HepG2 (cell line): Measurements from ENCODE around the gene OGG1. TPM values are rescaled to one million over a fixed set of nuclear protein-coding genes. Genes with fewer than 3 reads are reported as not detected.
A peak's percentile ranks its signal among the peaks of the same experiment; 100 is the strongest.

Source experiments
- GABPB1 ChIP-seq: IDR thresholded peaks from 2 replicates; pipeline ENCODE4 v1.6.1; 2016; ENCODE audit warnings: mild to moderate bottlenecking, missing genetic modification reagents, moderate library complexity, missing compliant biosample characterization
- HMG20A ChIP-seq: IDR thresholded peaks from 2 replicates; pipeline ENCODE4 v1.6.1; 2016; ENCODE audit warnings: borderline replicate concordance
- HOXD1 ChIP-seq: sonication (generic); formaldehyde crosslinking; IDR thresholded peaks from 2 replicates; pipeline ENCODE4 v1.5.0; 2020; ENCODE audit warnings: missing genetic modification reagents
- JARID2 ChIP-seq: sonication (generic); formaldehyde crosslinking; IDR thresholded peaks from 2 replicates; pipeline ENCODE4 v1.8.1; 2023; ENCODE audit warnings: missing genetic modification reagents, inconsistent platforms; ENCODE audit not compliant: insufficient replicate concordance
- MAFF ChIP-seq: IDR thresholded peaks from 2 replicates; pipeline ENCODE4 v1.6.1; 2011; ENCODE audit warnings: low read depth, low read length, improper control_type of control experiment
- PITX1 ChIP-seq: sonication (generic); formaldehyde crosslinking; IDR thresholded peaks from 2 replicates; pipeline ENCODE4 v1.5.1; 2020; ENCODE audit warnings: mild to moderate bottlenecking, missing genetic modification reagents
- POGZ ChIP-seq: sonication (generic); formaldehyde crosslinking; IDR thresholded peaks from 2 replicates; pipeline ENCODE4 v1.4.0; 2020; ENCODE audit warnings: mild to moderate bottlenecking, missing genetic modification reagents
- RARG ChIP-seq: sonication (generic); formaldehyde crosslinking; IDR thresholded peaks from 2 replicates; pipeline ENCODE4 v1.4.0; 2020; ENCODE audit warnings: low read depth, mild to moderate bottlenecking, missing genetic modification reagents
- SALL1 ChIP-seq: sonication (generic); formaldehyde crosslinking; IDR thresholded peaks from 2 replicates; pipeline ENCODE4 v1.8.0; 2022; ENCODE audit warnings: mild to moderate bottlenecking, missing genetic modification reagents
- SMYD3 ChIP-seq: sonication (generic); formaldehyde crosslinking; IDR thresholded peaks from 2 replicates; pipeline ENCODE4 v1.8.1; 2023; ENCODE audit warnings: mild to moderate bottlenecking, missing genetic modification reagents
- ZKSCAN1 ChIP-seq: fragments of 150-350 bp; IDR thresholded peaks from 2 replicates; pipeline ENCODE4 v1.6.1; 2014; ENCODE audit warnings: low read length
- ZNF101 ChIP-seq: sonication (generic); formaldehyde crosslinking; IDR thresholded peaks from 2 replicates; pipeline ENCODE4 v1.4.0; 2020; ENCODE audit warnings: mild to moderate bottlenecking, low read depth, missing genetic modification reagents, borderline replicate concordance
- ZNF138 ChIP-seq: sonication (generic); formaldehyde crosslinking; IDR thresholded peaks from 2 replicates; pipeline ENCODE4 v1.5.0; 2020; ENCODE audit warnings: mild to moderate bottlenecking, low read depth, missing genetic modification reagents
- ZNF460 ChIP-seq: sonication (generic); formaldehyde crosslinking; IDR thresholded peaks from 2 replicates; pipeline ENCODE4 v1.5.1; 2020; ENCODE audit warnings: missing genetic modification reagents, mild to moderate bottlenecking, borderline replicate concordance
- ZNF562 ChIP-seq: sonication (generic); formaldehyde crosslinking; IDR thresholded peaks from 2 replicates; pipeline ENCODE4 v1.8.0; 2022; ENCODE audit warnings: missing genetic modification reagents, borderline replicate concordance
- polyA plus RNA-seq, 8 experiments: library from polyadenylated mRNA; depleted of rRNA in 3 of 8; stranded (reverse) in 7 of 8; unstranded in 1 of 8; fragments of >200 nt; fragmentation: Illumina TruSeq in 4 of 8; extraction: Trizol in 4 of 8; gene quantifications; 2 replicates each; pipeline versions ENCODE4 v1.2.1 to v1.2.3, GENCODE V29; 2011 to 2016; ENCODE audit warnings: low read depth in 4 of 8, missing spikeins in 1 of 8, mixed read lengths in 1 of 8; ENCODE audit not compliant: insufficient read depth in 1 of 8
- total RNA-seq, 5 experiments: library from RNA; depleted of rRNA; stranded (reverse); fragments of >200 nt; fragmentation: Illumina TruSeq; extraction: Trizol; gene quantifications; 2 replicates each; pipeline ENCODE4 v1.2.3, GENCODE V29; 2016; ENCODE audit warnings: low read depth in 1 of 5
- TF ChIP-seq, protein P1 (sequence below): sonication (generic); formaldehyde crosslinking; IDR thresholded peaks from 2 replicates; pipeline ENCODE4 v1.5.0; 2020; ENCODE audit warnings: mild to moderate bottlenecking, missing genetic modification reagents
- TF ChIP-seq, protein P2 (sequence below): sonication (generic); formaldehyde crosslinking; IDR thresholded peaks from 2 replicates; pipeline ENCODE4 v1.4.0; 2020; ENCODE audit warnings: missing genetic modification reagents
- TF ChIP-seq, protein P3 (sequence below): sonication (generic); formaldehyde crosslinking; IDR thresholded peaks from 2 replicates; pipeline ENCODE4 v1.8.1; 2023; ENCODE audit warnings: mild to moderate bottlenecking, missing genetic modification reagents, borderline replicate concordance
- TF ChIP-seq, protein P4 (sequence below): sonication (generic); formaldehyde crosslinking; IDR thresholded peaks from 2 replicates; pipeline ENCODE4 v1.5.1; 2020; ENCODE audit warnings: missing genetic modification reagents, mild to moderate bottlenecking, borderline replicate concordance
- TF ChIP-seq, protein P5 (sequence below): sonication (generic); formaldehyde crosslinking; IDR thresholded peaks from 2 replicates; pipeline ENCODE4 v1.4.0; 2020; ENCODE audit warnings: missing genetic modification reagents

The OGG1 gene
- total and polyA plus RNA-seq, 2 of the 13 experiments (the other 11 are each of a cell fraction or from before 2014, with no cell fraction given): 28.7 to 33.2 TPM

DNA sequence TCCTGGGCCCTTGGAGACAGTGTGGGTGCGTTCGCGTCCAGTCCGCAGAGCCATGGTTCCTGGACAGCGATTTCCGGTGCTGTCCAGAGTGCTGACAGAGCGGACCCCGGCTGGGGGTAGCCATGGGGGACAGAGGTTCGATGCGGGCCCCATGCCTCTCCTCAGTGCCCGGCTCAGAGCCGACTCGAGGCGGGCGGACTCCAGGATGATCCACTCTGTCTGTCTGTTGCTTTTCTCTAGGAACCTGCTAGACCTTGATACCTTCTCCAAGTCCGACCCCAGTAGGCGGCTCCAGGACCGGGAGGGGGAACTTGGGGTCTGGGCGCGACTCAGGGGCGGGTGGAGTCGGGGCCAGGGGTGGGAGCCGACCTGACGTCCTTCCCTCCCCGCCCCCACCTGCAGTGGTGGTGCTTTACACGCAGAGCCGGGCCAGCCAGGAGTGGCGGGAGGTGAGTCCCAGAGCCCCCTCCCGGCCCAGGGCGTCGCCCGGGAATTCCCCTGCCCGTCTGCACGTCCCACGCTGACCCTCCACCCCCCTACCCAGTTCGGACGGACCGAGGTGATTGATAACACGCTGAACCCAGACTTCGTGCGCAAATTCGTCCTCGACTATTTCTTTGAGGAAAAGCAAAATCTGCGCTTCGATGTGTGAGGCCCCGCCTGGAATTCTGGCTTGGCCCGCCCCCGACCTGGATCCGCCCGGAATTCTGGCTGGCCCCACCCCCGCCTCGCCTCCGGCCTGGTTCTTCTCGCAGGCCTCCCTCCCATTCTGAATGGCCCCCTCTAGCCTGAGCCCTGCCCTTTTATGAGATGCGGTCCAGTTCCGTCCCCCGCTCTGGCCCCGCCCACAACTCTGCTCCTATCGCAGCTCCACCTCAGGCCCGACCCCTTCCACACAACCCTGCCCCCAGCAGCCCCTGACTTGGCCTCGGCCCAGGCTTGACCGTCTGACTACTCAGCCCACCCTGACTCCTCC, 45.1 kb upstream of the OGG1 start (continued):
- TF ChIP-seq JARID2 (CRISPR knock-in tag): peak; percentile 88
- TF ChIP-seq GABPB1 (CRISPR knock-in tag): peak; percentile 84
- no peak for TF ChIP-seq ZKSCAN1
- TF ChIP-seq, protein P1, sequence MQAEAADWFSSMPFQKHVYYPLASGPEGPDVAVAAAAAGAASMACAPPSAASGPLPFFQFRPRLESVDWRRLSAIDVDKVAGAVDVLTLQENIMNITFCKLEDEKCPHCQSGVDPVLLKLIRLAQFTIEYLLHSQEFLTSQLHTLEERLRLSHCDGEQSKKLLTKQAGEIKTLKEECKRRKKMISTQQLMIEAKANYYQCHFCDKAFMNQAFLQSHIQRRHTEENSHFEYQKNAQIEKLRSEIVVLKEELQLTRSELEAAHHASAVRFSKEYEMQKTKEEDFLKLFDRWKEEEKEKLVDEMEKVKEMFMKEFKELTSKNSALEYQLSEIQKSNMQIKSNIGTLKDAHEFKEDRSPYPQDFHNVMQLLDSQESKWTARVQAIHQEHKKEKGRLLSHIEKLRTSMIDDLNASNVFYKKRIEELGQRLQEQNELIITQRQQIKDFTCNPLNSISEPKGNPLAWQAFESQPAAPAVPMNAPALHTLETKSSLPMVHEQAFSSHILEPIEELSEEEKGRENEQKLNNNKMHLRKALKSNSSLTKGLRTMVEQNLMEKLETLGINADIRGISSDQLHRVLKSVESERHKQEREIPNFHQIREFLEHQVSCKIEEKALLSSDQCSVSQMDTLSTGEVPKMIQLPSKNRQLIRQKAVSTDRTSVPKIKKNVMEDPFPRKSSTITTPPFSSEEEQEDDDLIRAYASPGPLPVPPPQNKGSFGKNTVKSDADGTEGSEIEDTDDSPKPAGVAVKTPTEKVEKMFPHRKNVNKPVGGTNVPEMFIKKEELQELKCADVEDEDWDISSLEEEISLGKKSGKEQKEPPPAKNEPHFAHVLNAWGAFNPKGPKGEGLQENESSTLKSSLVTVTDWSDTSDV: peak; percentile 60; the same call in 1 of the 2 replicates
- TF ChIP-seq MAFF: no peak
- TF ChIP-seq ZNF101 (CRISPR knock-in tag): no peak
- TF ChIP-seq, protein P2, sequence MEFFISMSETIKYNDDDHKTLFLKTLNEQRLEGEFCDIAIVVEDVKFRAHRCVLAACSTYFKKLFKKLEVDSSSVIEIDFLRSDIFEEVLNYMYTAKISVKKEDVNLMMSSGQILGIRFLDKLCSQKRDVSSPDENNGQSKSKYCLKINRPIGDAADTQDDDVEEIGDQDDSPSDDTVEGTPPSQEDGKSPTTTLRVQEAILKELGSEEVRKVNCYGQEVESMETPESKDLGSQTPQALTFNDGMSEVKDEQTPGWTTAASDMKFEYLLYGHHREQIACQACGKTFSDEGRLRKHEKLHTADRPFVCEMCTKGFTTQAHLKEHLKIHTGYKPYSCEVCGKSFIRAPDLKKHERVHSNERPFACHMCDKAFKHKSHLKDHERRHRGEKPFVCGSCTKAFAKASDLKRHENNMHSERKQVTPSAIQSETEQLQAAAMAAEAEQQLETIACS: no peak
- TF ChIP-seq, protein P3, sequence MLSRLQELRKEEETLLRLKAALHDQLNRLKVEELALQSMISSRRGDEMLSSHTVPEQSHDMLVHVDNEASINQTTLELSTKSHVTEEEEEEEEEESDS (CRISPR knock-in tag): 0 out of 2 replicates have a peak, but pooled peaks have one; percentile 45
- TF ChIP-seq POGZ (CRISPR knock-in tag): no peak
- no peak for TF ChIP-seq ZNF562 (CRISPR knock-in tag)
- TF ChIP-seq, protein P4, sequence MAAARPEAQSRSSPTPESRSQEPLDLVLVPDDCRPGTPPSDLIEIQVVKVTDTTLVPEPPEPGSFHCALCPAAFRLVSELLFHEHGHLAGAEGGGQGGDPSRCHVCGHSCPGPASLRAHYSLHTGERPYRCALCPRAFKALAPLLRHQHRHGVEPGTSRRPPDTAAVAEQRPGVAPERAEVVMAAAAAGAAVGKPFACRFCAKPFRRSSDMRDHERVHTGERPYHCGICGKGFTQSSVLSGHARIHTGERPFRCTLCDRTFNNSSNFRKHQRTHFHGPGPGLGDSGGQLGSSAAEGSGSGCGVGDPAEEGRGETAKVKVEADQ: peak; percentile 74; the same call in 1 of the 2 replicates
- peak; percentile 85; the same call in 1 of the 2 replicates for TF ChIP-seq ZNF138
- TF ChIP-seq RARG: no peak
- 0 out of 2 replicates have a peak, but pooled peaks have one; percentile 63 for TF ChIP-seq HOXD1
- TF ChIP-seq, protein P5, sequence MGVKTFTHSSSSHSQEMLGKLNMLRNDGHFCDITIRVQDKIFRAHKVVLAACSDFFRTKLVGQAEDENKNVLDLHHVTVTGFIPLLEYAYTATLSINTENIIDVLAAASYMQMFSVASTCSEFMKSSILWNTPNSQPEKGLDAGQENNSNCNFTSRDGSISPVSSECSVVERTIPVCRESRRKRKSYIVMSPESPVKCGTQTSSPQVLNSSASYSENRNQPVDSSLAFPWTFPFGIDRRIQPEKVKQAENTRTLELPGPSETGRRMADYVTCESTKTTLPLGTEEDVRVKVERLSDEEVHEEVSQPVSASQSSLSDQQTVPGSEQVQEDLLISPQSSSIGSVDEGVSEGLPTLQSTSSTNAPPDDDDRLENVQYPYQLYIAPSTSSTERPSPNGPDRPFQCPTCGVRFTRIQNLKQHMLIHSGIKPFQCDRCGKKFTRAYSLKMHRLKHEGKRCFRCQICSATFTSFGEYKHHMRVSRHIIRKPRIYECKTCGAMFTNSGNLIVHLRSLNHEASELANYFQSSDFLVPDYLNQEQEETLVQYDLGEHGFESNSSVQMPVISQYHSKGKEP (CRISPR knock-in tag): peak; percentile 98
- 0 out of 2 replicates have a peak, but pooled peaks have one; percentile 14 for TF ChIP-seq ZNF460
- TF ChIP-seq PITX1: no peak
- TF ChIP-seq SMYD3 (CRISPR knock-in tag): no peak
- 0 out of 2 replicates have a peak, but pooled peaks have one; percentile 33 for TF ChIP-seq HMG20A (CRISPR knock-in tag)
- peak; percentile 91 for TF ChIP-seq SALL1 (CRISPR knock-in tag)
